ENCODE data around the gene SHISA7. TPM values are rescaled to one million over a fixed set of nuclear protein-coding genes. Genes with fewer than 3 reads are reported as not detected.

The SHISA7 gene
- polyA plus RNA-seq, 2 of the 4 experiments (the other 2 are of a cell fraction): 0.01 TPM; not detected in 1

DNA sequence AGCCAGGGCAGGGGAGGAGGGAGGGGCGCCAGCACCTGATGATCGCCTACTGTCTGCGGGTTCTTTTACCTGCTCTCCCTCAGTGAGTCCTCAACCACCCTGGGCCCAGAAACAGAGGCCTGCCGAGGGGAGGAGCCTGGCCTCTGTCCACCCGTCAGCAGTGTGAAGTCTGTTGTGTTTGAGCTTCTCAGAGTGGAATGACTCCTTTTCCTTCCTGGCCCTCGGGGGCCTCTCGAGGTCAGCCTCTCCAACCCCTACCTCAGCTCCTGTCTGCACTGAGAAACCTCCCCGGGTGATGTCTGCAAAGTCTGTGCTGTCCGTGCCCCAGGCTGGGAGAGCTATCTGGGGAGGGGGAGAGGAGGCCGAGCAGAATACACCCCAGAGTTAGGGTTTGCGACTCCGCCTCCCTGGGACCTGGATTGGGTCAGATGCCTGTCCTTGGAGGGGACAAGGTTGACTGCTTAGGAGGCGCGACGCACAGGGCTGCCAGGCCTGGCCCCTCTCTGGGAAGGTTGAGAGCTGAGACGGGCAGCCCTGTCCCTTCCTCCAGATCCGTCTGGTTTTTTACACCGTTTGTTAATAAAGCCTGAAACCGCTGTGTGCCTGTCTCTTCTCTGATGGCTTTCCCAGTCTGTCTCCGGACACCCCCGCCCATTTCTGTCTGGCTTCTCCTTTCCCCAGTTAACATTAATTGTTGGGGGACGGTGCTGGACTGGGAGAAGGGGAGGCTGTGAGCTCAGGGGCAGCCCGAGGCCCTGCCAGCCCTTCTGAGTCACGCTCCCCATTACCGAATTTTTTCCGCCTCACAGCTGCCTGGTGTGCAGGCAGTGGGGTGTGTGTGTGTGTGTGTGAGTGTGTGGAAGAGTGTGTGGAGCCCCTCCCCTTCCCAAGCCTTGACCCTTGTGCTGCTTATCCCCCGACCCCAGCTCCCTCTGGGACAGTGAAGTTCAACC lies 44.1 kb upstream of the SHISA7 start:
- Histone ChIP-seq H3K9me3 (no peaks in the 10 kb centered on the region), H3K4me2 (peak overlapping the region; percentile 97), H3K27ac (peak overlapping the region; percentile 61 to 93), H3K4me3 (0 out of 3 replicates have a peak overlapping the region, but pooled peaks have one; percentile 5), H3K4me1 (peaks cover 61% of the 10 kb centered on the region)
- ATAC-seq (peak; percentile 22 to 42; a peak in 5 of 6 replicates), DNase-seq (ENCODE audit: low read depth in 1 of 2, low spot score in 1 of 2) (peak; percentile 66 to 77), FAIRE-seq (peak; percentile 18)
- ChIA-PET POLR2A (interaction anchor here (1.0 to 4.1 kb wide), 3 partner anchors 11 to 119 kb away, joined by 3 to 53 read pairs (median 4); partner anchors contain the start of genes ZNF628 and ZNF865), CTCF (interaction anchor here (1.0 to 17.3 kb wide), 10 partner anchors 11 to 346 kb away, joined by 3 to 219 read pairs (median 10); partner anchors contain the start of genes ZNF628 and ZNF865)
- WGBS (ENCODE audit: missing lambda C conversion rate): 33% methylated on average over 27 of the region's 27 CpGs
- TF ChIP-seq MAFK (IDR thresholded peaks at IDR 0.05; ENCODE audit: partially characterized antibody): no peak
- TF ChIP-seq, protein P1, sequence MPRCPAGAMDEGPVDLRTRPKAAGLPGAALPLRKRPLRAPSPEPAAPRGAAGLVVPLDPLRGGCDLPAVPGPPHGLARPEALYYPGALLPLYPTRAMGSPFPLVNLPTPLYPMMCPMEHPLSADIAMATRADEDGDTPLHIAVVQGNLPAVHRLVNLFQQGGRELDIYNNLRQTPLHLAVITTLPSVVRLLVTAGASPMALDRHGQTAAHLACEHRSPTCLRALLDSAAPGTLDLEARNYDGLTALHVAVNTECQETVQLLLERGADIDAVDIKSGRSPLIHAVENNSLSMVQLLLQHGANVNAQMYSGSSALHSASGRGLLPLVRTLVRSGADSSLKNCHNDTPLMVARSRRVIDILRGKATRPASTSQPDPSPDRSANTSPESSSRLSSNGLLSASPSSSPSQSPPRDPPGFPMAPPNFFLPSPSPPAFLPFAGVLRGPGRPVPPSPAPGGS (IDR thresholded peaks at IDR 0.05): no peak
- TF ChIP-seq GATA3 (IDR thresholded peaks at IDR 0.05; ENCODE audit: borderline replicate concordance): peak; percentile 45; the same call in 1 of the 2 replicates
- TF ChIP-seq, protein P2, sequence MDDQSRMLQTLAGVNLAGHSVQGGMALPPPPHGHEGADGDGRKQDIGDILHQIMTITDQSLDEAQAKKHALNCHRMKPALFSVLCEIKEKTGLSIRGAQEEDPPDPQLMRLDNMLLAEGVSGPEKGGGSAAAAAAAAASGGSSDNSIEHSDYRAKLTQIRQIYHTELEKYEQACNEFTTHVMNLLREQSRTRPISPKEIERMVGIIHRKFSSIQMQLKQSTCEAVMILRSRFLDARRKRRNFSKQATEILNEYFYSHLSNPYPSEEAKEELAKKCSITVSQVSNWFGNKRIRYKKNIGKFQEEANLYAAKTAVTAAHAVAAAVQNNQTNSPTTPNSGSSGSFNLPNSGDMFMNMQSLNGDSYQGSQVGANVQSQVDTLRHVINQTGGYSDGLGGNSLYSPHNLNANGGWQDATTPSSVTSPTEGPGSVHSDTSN (IDR thresholded peaks at IDR 0.05): no peak
- TF ChIP-seq, protein P3, sequence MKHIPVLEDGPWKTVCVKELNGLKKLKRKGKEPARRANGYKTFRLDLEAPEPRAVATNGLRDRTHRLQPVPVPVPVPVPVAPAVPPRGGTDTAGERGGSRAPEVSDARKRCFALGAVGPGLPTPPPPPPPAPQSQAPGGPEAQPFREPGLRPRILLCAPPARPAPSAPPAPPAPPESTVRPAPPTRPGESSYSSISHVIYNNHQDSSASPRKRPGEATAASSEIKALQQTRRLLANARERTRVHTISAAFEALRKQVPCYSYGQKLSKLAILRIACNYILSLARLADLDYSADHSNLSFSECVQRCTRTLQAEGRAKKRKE (CRISPR knock-in tag; IDR thresholded peaks at IDR 0.05; ENCODE audit: low read depth): 0 out of 2 replicates have a peak, but pooled peaks have one; percentile 60
- TF ChIP-seq ZSCAN20 (CRISPR knock-in tag; IDR thresholded peaks at IDR 0.05): no peak
- no peak for TF ChIP-seq SREBF2 (IDR thresholded peaks at IDR 0.05)
- TF ChIP-seq, protein P4, sequence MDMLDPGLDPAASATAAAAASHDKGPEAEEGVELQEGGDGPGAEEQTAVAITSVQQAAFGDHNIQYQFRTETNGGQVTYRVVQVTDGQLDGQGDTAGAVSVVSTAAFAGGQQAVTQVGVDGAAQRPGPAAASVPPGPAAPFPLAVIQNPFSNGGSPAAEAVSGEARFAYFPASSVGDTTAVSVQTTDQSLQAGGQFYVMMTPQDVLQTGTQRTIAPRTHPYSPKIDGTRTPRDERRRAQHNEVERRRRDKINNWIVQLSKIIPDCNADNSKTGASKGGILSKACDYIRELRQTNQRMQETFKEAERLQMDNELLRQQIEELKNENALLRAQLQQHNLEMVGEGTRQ (IDR thresholded peaks at IDR 0.05): no peak
- no peak for TF ChIP-seq FOSL2 (IDR thresholded peaks at IDR 0.05)
- TF ChIP-seq FOSL2 (CRISPR knock-in tag; IDR thresholded peaks at IDR 0.05): peak; percentile 79
- TF ChIP-seq, protein P5, sequence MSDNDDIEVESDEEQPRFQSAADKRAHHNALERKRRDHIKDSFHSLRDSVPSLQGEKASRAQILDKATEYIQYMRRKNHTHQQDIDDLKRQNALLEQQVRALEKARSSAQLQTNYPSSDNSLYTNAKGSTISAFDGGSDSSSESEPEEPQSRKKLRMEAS (IDR thresholded peaks at IDR 0.05): peak; percentile 75

DNA sequence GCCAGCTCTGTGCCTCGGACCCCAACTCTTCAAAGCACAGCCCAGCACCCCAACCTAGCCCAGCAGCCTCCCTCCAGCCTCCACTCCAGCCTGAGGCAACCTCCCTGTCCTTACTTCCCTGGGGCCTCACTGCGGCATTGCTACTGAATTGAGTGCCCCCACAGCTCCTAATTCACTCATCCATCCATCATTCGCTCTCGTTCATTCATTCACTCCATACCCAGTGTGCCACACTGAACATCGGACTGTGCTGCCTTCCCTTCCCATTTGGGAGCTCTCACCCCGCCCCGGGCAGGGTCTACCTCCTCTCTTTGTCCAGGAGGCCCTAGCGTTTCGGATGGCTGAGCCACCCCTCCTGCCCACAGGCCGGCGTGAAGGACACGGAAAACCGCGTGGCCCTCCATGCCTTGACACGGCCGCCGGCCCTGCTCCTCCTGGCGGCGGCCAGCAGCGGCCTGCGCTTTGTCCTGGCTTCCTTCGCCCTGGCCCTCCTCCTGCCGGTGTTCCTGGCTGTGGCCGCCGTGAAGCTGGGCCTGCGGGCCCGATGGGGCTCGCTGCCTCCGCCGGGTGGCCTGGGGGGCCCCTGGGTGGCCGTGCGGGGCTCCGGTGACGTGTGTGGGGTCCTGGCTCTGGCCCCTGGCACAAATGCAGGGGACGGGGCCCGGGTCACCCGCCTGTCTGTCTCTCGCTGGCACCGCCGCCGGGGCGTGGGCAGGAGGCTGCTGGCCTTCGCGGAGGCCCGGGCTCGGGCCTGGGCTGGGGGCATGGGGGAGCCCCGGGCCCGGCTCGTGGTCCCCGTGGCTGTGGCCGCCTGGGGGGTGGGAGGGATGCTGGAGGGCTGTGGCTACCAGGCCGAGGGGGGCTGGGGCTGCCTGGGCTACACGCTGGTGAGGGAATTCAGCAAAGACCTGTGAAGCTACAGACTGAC lies 43.2 kb upstream of the SHISA7 start:
- Histone ChIP-seq H3K4me3 (peak overlapping the region; percentile 75), H3K4me1 (peaks cover 53% of the 10 kb centered on the region), H3K4me2 (peak overlapping the region; percentile 97), H3K9me3 (no peaks in the 10 kb centered on the region), H3K27ac (peak overlapping the region; percentile 89 to 93; a peak in 4 of 6 replicates)
- ChIA-PET CTCF (interaction anchor here (0.8 to 17.3 kb wide), 15 partner anchors 9 to 398 kb away, joined by 3 to 219 read pairs (median 5); partner anchors contain the start of genes ZNF628 and ZNF865), POLR2A (interaction anchor here (1.0 to 4.1 kb wide), 4 partner anchors 10 to 120 kb away, joined by 4 to 53 read pairs (median 5); partner anchors contain the start of genes FIZ1, ZNF628 and ZNF865)
- FAIRE-seq (no peak), ATAC-seq (no peak), DNase-seq (ENCODE audit: low read depth in 1 of 2, low spot score in 1 of 2) (no peak)
- no peak for TF ChIP-seq TFCP2L1 (CRISPR knock-in tag; IDR thresholded peaks at IDR 0.05)
- TF ChIP-seq, protein P5 (IDR thresholded peaks at IDR 0.05): no peak
- TF ChIP-seq CHD4 (IDR thresholded peaks at IDR 0.05; ENCODE audit: borderline replicate concordance): no peak
- TF ChIP-seq, protein P6, sequence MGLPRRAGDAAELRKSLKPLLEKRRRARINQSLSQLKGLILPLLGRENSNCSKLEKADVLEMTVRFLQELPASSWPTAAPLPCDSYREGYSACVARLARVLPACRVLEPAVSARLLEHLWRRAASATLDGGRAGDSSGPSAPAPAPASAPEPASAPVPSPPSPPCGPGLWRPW (IDR thresholded peaks at IDR 0.05): no peak
- TF ChIP-seq, protein P7, sequence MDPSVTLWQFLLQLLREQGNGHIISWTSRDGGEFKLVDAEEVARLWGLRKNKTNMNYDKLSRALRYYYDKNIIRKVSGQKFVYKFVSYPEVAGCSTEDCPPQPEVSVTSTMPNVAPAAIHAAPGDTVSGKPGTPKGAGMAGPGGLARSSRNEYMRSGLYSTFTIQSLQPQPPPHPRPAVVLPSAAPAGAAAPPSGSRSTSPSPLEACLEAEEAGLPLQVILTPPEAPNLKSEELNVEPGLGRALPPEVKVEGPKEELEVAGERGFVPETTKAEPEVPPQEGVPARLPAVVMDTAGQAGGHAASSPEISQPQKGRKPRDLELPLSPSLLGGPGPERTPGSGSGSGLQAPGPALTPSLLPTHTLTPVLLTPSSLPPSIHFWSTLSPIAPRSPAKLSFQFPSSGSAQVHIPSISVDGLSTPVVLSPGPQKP (IDR thresholded peaks at IDR 0.05; ENCODE audit: low read depth, low read length): no peak
- no peak for TF ChIP-seq RCOR1 (IDR thresholded peaks at IDR 0.05; ENCODE audit: low read depth, low read length)
- no peak for TF ChIP-seq PHF8 (IDR thresholded peaks at IDR 0.05; ENCODE audit: borderline replicate concordance, low read depth)
- no peak for TF ChIP-seq MAFK (IDR thresholded peaks at IDR 0.05; ENCODE audit: partially characterized antibody)
- no peak for TF ChIP-seq EP300 (IDR thresholded peaks at IDR 0.05)
- TF ChIP-seq HDAC2 (IDR thresholded peaks at IDR 0.05): no peak
- 93% methylated on average over 30 of the region's 53 CpGs for WGBS (ENCODE audit: missing lambda C conversion rate)
